M059J (cell line): ENCODE results near the gene DDI1. TPM values are rescaled to one million over a fixed set of nuclear protein-coding genes. Genes with fewer than 3 reads are reported as not detected.

Experiments used
- DNase-seq: peaks from one replicate; pipeline ENCODE4 v3.0.0-alpha.2; 2012; ENCODE audit warnings: low read depth
- total RNA-seq: library from RNA; depleted of rRNA; stranded (reverse); fragments of >200 nt; shearing (Covaris generic); gene quantifications from 2 replicates; pipeline ENCODE4 v1.2.3, GENCODE V29; 2014; rRNA removed

The DDI1 gene
- not detected in 2 replicates for total RNA-seq

DNA sequence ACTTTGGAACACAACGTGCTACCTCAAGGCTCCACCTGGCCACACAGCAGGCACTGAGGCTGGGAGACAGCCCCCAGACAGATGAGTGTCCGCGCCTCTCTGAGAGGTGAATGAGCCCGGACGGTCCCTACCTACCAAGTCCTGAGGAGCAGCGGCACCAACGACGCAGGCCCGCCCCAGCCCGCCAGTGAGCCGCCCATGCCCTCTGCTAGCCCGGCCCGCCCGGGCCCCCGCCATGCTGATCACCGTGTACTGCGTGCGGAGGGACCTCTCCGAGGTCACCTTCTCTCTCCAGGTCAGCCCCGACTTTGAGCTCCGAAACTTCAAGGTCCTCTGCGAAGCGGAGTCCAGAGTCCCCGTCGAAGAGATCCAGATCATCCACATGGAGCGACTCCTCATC is at the start of gene DDI1:
TSS of gene DDI1 (plus strand) at position 53 of the 400 bp plus-strand sequence. CDS start at position 236, 183 bp downstream.
- DNase-seq = no peak

DNA sequence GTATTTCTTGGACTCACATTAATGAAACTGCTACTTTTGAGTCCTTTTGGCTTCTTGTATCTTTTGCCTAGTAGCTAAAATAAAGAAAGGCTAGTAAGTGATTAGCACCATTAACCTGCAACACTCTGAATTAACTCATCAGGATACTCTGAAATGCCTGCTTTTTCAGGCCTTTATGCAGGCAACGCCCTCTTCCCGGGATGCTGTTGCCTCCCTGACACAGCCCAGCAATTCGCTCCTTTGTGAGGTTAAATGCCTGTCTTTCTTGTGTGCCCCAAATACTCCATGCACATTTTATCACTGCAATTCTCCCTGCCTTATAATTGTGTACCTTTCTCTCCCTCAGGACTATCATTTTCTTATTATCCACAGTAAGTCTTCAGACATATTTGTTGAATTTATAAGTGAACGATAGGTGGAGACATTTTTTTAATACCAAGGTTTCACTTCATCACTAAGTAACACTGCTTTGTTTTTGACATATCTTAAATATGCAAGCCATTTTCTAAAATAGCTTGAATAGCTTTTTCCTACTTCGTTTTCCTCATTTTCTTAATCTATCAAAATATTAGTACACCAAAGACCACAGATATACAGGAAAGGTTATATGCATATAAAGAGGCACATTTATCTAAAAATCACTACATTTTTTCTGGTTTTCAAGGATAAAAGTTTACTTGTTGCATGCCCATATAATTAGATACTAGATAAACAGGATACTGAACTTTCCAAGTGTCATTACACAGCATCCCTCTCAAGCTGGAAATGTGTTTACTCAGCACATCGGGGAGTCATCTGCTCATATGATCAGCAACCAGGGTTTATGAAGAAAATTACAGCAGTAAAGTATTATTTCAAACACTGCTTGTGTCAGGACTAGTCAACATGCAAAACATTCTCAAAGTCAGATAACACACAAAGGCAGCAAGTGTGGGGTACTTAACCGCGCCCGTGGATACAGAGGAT is 48.5 kb upstream of the DDI1 start:
- peak; percentile 48 for DNase-seq

DNA sequence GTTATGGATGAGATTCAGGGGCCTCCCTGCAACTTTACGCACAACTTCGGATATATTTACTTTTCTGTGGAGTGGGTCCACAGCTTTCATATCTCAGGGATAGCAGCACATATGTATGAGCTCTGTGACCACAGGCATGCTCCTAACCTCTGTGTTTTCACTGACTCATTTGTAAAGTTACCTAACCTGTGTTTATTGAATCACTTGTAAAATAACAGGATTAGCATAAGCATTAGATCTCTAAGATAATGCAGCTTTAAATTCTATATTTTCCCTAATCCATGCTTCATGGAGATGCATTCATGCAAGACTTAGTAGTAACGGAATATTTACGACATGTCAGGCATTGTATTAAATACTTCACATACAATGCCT is 47.9 kb upstream of the DDI1 start:
- DNase-seq = peak; percentile 74

DNA sequence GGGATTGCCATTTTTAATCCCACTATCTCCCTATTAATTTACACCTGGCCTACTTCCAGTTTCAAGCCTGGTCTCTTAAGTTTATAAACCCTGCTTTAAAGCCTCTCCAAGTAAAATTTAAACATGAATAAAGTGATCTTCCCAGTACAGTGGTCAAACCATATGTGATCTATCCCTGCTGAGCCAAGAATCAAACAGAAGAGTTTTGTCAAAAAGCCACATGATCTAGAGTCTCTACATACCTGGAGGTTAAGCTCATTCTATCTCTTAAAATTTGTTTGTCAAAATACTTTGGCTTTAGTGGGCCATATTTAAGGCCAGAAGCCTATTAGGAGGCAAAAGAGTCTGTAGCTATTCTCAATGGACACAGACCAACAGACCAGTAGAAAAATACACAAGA is 42.9 kb upstream of the DDI1 start:
- DNase-seq = no peak

DNA sequence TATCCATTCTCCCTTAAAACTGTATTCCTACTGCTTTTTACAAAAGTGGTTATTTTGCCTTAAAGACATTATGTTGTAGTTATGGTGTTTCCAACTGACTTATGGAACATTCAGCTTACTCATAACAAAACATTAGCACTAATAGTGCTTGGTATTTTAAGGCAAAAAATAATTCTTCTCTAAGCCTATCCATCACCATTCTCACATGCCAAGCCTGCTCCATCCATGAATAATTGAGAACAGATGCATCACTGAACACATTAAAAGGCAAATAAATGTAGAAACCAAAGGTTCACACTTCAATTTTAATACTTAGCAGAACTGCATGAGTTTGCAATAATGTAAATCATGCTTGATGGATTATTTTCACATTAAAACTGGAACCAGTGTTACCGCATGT is 42.3 kb upstream of the DDI1 start:
- DNase-seq = no peak

DNA sequence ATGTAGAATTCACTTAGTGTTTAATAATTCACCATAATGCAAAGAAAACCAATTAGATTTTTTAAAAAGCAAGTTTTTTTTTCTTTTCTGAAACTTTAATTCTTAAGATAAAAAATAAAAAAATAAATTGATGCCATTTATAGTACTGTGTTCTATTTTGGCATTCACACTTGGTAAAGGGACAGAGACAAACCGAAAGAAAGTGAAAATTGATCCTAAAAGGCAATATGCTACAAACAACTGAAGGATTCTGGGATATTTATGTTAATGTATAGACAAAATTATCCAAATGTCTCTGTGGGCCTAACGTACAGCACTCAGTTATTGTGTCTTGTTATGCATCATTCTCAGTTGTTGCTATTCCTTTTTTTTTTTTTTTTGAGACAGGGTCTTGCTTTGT is 41.9 kb upstream of the DDI1 start:
- DNase-seq = no peak

DNA sequence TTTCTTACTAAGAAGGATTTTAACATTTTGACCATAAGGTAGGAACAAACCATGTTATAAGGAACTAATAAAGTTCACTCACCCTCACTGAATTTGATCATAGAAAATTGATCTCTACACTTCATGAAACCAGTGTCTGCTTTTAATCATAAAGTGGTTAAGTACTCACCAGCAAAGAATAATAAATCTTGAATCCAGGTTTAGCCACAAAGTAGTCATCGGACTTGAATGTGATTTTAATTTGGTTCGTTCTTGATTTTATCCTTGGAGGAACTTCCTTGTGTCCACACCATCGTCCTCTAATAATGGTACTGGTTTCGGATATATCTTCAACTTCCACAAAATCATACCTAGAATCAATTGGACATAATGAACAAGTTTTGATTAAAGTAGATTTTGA is 40.5 kb upstream of the DDI1 start:
- peak; percentile 16 for DNase-seq

DNA sequence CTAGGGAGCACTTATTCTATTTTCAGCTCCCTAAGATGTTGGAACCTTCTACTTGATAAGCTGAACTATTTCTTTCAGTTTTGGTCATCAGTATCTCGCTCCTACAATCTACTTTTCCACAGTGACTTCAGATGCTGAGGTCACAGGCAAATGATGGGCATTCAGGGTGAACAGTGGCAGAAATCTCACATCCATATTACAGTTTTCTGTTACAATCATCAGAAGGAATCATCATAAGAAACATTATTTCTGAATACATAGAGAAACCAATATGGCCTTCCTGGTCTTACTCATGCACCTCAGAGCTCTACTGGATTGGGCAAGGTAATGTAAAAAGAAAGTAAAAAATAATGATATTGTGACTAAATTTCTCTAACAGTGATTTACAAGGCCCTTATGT is 39.4 kb upstream of the DDI1 start:
- no peak for DNase-seq

DNA sequence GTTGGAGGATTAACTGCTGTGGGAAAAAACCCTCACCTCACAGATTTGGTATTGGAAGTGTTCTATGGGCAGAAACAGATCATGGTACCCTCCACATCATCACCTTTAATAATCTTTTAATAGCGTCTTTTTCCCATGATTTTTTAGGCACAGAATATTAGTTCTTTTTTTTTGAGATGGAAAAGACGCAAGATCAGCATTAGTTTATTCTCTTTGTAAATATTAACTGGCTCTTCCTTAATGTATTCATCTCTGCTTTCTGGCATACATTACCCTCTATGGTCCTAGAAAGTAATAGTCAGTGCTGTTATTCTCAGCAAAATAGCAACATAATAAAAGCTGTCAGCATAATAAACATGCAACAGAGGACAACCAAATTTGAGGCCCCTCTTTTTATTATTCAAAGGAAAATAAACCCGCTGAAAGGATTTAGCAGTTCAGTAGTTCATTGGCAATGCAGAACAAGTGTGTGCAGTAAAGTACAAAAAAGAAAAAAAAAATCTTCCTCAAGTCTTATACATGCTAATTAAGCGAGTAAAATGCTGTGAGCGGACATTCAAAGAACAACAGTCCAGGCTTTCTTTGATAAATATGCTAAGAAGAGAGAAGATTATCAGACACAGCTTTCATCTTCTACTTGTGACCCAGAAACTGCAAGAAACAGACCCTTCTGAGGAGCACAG is 37.5 kb upstream of the DDI1 start:
- DNase-seq = no peak

DNA sequence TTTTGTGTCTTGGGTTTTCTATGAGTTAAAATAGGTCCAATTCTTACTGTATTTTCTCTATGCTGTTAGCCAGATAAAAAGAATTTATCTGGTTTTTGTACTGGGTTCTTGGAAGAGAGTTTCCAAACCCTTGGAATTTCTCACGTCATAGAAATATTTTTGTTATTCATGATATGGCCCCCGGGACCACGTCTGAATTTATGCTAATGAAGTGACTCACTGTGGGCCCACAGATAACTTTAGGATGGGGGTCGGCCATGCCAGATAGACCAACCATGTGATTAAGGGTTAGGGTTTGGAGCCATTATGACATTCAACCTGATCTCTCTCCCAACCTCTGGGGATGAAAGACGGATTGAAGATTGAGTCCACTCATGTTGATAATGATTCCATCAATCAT is 35.6 kb upstream of the DDI1 start:
- peak; percentile 22 for DNase-seq

DNA sequence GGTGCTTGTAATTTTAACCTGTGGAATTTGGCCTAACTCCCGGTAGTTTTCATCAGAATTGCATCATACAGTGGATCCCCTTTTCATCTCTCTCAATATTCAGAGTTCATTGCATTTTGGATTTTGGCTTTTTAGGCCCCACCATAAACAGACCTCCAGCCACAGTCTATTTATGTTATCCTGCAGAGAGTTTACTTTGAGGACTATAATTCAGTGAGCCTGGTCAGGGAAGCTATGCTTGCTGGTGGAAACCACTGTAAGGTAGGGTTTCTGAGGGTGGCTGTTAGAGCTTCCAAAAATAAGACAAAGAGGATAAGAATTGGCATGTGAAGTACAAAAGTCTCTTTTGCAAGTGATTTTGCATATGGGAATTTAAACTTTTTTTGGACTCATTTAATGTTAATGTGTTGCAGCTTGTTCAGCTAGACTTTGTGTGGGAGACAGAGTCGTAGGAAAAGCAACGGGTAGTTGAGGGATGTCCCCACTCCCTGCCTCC is 34.8 kb upstream of the DDI1 start:
- DNase-seq = peak; percentile 47

DNA sequence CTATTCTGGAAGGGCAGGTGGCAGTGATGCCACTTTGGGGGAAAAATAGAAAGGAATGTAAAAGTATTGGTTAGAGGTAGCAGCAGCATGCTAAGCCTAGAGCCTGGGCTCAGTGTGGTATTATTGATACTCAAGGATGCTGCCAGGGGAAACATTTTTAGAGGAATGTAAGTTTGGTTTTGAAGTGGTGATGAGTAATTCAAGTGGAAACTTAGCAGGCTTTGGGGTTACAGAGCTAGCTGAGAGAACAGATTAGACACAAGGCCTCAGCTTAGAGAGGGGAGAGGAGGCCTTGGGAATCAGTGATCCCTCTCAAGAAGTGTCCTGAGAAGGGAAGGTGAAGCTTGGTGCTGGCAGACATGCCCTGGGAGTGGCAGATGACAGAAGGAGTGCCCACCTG is 32.9 kb upstream of the DDI1 start:
- peak; percentile 80 for DNase-seq

DNA sequence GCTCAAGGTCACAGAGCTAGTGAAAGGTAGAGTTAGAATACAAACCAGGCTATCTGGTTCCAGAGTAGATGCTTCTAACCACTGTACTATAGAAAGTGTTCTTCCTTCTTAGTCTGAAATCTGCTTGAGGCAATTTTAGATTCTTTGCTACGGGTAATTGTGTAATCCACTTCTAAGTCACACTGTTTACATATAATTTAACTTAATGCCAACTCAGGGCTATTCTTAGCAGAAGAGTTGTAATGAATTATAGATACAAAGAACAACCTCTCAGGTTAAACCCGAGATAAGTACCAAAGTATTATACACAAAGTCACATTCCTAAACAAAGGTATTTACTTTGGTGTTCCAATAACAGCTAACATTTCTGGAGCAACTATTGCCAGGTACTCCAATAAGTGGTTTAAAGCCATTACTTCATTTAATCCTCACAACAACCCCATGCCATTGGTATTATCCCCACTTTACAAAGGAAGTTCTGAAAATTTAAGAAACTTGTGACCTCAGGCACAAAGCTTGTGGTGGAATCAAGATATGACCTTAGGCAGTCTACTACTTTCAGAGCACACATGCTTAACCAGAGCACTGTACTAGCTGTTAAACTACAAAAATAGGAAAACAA is 31.1 kb upstream of the DDI1 start:
- DNase-seq = peak; percentile 74

DNA sequence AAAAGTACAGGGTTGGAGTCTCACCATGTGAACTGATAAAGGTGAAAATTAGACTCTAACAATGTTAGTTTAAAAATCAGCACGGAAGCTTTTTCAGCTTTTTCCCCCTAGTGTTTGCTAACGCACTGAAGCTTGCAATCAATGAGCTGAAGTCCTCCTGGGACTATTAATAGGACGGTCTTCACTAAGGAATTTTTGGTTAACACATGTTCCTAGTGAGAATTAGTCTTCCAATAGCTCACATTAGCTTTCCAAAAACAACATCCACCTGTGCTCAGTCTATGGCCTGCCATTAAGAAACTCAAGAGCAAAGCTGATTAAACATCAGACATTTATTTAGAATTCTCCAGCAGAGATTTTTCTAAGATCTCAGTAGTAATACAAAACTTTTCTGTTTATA is 26.7 kb upstream of the DDI1 start:
- DNase-seq = no peak

DNA sequence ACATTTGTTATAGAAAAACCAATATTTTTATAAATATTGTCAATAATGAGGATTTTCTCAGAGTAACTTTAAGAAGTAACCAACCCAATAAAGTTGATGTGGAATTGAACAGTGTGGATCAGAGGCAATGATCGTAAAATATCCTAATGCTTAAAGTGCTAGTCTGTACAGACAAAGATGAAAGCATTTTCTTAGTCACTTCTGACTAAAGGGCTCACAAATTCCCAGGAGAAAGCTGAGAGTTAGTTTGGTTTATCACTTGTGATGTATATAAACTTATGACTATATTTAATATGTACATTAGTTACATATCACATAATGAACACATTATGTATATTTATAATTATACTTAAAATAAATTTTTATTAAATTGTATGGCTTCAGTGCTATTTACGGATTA is 25.4 kb upstream of the DDI1 start:
- no peak for DNase-seq

DNA sequence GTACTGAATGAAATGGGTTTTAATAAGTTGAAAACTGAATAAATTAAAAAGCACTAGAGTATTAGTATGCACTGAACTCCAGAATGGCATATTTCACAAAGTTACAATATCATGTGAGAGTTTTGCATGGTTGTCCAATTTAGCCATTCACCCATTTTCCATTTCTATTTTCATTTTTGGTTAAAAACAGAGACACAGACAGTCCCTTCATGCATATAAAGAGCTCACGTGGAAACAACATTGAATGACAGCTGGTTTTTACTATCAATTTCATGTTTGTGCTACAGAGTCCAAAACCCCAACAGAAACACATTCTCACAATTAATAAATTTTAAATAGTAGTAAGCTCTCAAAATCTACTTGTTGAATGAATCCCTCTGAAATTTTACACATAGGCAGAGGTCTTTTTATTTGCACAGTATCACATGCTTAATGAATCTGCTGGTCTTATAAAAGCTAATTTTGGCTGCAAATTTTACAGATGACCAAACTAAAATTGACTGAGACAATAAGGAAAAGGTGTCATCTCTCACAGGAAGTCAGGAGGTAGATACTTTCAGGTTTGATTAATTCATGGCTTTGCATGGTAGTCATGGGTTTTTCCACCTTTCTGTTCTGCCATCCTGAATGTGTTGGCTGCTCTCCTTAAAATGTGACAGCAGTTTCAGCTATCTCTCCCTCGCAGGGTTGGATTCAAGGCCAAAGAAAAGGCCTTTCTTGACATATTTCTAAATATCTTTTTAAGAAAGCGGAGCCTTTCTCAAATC is 20.6 kb upstream of the DDI1 start:
- DNase-seq = no peak

DNA sequence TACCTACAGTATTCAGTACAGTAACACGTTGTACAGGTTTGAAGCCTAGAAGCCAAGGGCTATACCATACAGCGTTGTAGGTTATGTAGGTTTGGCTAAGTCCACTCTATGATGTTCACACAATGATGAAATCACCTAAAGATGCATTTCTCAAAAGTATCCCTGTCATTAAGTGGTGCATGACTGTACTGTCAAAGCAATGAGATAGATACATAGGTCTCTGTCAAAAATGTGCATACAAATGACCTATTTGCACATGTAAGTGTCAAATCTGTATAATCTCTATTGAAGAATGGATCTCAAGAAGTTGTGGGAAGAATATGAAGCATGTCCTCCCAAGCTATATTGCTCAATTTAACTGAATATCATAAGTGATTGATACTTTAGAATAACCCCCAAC is 11.9 kb upstream of the DDI1 start:
- DNase-seq = no peak

DNA sequence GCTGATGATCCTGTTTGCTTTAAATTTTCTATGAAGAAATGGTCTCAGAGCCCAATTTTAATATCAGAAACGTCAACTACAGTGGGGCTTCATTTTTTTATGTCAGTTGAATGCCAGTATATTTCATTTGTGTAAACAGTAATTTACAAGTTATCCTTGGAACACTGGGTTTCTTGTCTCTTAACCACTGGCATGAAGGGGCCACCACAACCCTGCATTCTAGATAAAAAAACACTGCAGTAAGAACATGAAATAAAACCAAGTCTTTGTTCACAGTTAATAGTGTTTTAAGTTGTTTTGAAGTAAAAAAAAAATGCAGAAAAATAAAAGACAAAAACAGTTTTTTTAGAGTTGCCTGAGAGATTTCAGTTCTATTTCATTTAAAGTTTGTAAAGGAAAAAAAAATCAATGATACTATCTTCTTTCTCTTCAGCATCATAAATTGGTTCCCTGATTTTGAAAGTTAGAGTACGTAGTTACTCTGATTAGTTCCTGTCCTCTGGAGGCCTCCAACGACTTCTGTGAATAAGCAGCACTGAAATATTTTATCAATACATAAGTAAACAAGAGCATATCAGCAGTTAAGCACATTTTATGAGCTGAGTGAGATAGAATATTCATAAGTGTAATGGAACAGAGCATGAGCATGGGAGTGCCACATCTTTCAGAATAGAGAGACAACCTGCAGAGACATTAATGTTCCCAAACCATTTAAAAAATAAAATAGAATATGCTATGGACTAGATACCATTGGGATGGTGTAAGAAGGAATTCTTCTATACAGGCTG is 7.8 kb upstream of the DDI1 start:
- peak; percentile 58 for DNase-seq

DNA sequence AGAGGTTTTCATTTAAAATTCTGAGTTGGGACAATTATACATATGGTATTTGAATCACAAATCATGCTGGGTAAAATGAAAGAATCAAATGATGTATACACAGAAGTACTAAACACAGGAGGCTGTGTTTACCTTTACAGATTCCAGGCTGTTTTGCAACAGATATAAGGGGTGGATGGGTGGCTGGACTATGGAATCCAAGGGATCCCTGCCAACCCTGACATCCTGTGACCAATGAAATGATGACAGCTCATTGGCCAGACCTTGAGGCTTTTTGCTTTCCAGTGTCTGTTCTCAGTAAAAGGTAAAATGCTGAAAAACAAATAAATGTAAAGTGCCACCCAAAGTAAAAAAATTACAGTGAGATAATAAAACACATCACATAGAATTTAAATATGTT is 3.3 kb upstream of the DDI1 start:
- peak; percentile 88 for DNase-seq

DNA sequence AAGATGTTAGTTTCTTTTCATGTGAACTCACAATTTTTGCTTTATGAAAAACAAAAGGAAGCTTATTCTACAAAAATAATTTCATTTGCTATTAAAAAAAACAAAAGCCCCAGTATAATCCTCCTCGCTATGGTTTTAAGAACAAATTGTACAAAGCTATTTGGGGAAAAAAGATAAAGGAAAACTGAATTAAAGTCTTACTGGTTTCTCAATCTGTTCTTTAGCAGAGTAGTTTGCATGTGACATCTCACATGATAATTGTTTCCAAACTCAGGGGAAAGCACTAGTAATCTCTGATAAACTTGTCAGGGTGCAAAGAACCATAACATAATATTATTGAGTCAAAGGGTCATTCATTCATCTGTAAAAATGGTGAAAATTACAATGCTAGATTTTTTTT is 2.9 kb upstream of the DDI1 start:
- no peak for DNase-seq

DNA sequence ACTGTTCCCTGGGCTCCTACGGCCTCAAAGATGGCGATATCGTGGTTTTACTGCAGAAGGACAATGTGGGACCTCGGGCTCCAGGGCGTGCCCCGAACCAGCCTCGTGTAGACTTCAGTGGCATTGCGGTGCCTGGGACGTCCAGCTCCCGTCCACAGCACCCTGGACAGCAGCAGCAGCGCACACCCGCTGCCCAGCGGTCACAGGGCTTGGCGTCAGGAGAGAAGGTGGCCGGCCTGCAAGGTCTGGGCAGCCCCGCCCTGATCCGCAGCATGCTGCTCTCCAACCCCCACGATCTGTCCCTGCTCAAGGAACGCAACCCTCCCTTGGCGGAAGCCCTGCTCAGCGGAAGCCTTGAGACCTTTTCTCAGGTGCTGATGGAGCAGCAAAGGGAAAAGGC is 555 bp downstream of the DDI1 start:
- DNase-seq = no peak
